Fibroblast of mammary gland (primary cell): Measurements from ENCODE around the gene PIK3IP1.
"Not testable (repeated sequence)": the region's sequence is repeated elsewhere in the genome, so short reads cannot be mapped to it uniquely, and the experiment has no call there.

Source experiments
- DNase-seq: peaks from one replicate; pipeline ENCODE4 v3.0.0-alpha.2; 2010; ENCODE audit warnings: low read depth
- H3K4me3 ChIP-seq: 2 replicates; pipeline ENCODE4 v1.5.1; 2011; ENCODE audit warnings: low read depth, mild to moderate bottlenecking, low read length, moderate library complexity; ENCODE audit not compliant: control insufficient read depth
- TF ChIP-seq, protein P1 (sequence below): conservative IDR thresholded peaks from 2 replicates; pipeline ENCODE4 v1.5.1; 2011; ENCODE audit warnings: low read depth, low read length, inconsistent platforms; ENCODE audit not compliant: control insufficient read depth, insufficient read depth

Gene PIK3IP1

DNA sequence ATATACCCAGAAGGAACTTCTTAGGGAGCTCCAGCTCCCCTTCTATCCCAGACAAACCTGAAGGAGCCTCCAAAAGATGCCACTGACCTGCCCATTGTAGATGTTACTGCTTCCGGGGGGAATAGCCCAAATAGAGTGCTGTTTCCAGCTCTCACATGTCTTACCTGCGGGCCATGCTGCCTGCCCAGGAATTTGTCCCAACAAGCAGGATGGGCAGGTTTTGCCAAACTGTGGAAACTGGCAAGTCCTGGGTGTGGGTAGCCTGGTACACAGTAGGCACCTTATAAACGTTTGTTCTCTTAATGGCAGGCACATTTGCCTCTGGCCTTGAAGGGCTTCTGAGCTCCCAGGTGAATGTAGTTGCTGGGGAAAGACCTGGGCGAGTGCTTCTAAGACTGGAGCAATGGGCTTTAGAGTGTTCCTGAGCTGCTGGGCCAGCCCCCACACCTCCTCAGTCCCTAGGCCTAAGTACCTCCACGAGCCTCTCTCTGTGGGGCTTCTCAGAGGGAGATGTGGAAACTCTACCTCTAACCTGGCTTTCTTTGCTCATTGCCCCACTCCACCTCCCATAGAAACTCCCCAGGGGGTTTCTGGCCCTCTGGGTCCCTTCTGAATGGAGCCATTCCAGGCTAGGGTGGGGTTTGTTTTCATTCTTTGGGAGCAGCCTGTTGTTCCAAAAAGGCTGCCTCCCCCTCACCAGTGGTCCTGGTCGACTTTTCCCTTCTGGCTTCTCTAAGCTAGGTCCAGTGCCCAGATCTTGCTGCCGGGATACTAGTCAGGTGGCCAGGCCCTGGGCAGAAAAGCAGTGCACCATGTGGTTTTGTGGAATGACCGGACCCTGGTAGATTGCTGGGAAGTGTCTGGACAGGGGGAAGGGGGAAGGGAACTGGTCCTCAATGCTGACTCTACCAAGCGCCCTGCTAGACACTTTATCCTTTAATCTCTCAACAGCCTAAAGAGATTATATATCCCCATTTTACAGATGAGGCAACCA is 43.0 kb downstream of the PIK3IP1 start:
- H3K4me3 ChIP-seq = peak overlapping the region; percentile 68
- DNase-seq = no peak
- TF ChIP-seq, protein P1, sequence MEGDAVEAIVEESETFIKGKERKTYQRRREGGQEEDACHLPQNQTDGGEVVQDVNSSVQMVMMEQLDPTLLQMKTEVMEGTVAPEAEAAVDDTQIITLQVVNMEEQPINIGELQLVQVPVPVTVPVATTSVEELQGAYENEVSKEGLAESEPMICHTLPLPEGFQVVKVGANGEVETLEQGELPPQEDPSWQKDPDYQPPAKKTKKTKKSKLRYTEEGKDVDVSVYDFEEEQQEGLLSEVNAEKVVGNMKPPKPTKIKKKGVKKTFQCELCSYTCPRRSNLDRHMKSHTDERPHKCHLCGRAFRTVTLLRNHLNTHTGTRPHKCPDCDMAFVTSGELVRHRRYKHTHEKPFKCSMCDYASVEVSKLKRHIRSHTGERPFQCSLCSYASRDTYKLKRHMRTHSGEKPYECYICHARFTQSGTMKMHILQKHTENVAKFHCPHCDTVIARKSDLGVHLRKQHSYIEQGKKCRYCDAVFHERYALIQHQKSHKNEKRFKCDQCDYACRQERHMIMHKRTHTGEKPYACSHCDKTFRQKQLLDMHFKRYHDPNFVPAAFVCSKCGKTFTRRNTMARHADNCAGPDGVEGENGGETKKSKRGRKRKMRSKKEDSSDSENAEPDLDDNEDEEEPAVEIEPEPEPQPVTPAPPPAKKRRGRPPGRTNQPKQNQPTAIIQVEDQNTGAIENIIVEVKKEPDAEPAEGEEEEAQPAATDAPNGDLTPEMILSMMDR = no peak

DNA sequence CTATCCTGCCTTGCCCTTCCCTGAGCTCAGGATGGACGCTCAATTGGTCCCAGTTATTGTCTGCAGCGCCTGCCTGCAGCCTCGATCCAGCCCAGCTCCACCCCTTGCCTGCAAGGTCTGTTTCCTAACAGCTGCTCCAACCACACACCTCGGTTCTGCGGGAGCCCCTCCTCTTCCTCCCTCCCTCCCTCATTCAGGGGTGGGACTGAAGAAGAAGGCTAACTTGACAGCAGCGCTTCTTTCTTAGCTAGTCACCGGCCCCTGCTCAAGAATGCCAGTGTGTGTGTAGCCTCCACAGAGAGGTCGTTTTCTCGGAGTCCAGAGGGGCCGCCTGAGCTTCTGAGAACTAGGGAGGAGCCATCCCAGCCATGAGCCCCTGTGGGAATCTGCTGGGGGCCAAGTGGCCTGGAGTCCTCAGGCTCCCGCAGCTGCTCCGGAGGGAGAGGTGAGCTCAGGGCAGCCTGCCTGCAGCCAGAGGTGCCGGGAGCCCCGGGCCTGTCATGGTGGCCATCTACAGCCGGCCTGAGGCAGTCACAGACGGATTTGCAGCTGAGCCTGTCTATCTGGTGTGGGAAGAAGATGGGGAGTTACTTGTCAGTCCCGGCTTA is 44.0 kb downstream of the PIK3IP1 start:
- DNase-seq = peak; percentile 88
- TF ChIP-seq, protein P1 = no peak
- H3K4me3 ChIP-seq = peak overlapping the region; percentile 68

DNA sequence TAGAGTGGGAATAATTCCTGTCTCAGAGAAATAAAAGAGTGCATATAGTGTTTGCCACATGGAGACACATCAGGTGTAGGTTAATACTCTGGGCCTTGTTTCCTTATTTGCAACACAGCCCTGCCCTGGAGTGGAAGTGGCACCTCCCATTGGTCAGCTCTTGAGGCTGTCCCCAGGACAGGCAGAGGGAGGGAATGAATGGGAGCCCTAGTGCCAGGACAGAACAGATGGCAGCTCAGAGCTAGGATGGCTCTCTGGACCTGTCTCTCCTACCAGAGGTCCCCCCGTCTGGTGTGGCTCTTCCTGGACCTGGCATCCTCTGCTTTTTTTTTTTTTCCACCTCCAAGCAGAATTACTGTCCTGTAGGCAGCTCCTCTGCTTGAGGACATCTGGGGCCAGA is 44.6 kb downstream of the PIK3IP1 start:
- TF ChIP-seq, protein P1 = no peak
- peak overlapping the region; percentile 68 for H3K4me3 ChIP-seq
- DNase-seq = no peak

DNA sequence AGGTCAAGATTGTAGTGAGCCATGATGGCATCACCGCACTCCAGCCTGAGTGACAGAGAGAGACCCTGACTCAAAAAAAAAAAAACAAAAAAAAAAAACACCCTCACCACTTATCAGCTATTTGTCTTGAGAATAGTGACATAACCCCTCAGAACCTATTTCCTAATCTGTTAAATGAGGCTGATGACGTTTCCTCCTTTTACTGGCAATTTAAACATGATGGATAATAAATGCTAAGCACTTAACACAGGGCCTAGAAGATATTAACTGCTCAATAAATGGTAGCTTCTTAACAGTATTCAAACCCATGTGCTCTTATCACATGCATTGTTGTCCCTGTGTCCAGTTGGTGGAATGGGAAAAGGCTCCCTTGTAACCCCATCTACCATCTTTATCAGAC is 45.6 kb downstream of the PIK3IP1 start:
- no peak for DNase-seq
- no peak overlapping the region for H3K4me3 ChIP-seq
- TF ChIP-seq, protein P1 = no peak

DNA sequence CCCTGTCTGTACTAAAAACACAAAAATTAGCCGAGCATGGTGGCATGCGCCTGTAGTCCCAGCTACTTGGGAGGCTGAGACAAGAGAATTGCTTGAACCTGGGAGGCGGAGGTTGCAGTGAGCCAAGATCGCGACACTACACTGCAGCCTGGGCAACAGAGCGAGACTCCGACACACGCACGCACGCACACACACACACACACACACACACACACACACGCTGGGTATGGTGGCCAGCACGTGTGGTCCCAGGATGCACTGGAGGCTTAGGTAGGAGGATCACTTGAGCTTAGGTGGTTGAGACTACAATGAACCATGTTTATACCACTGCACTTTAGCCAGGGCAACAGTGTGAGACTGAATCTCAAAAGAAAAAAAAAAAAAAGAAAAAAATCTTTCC is 46.3 kb downstream of the PIK3IP1 start:
- H3K4me3 ChIP-seq, DNase-seq: not testable (repeated sequence)

DNA sequence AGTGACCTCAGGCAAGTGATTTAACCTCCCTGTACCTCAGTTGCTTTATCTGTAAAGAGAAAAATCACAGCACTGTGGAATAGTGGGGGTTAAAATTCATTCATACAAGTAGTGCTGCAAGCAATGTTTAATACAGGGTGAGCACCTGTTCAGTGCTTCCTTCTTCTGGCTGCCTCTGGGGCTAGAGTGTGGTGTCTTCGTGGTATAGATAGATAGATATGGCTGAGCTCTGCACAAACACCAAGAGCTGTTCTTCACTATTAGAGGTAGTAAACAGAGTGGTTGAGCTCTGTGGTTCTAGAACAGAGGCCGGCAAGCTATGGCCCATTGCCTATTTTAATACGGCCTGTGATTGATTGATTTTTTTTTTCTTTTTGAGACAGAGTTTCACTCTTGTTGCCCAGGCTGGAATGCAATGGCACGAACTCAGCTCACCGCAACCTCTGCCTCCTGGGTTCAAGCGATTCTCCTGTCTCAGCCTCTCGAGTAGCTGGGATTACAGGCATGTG is 47.3 kb downstream of the PIK3IP1 start:
- DNase-seq = no peak
- H3K4me3 ChIP-seq = no peak overlapping the region
- TF ChIP-seq, protein P1 = no peak

DNA sequence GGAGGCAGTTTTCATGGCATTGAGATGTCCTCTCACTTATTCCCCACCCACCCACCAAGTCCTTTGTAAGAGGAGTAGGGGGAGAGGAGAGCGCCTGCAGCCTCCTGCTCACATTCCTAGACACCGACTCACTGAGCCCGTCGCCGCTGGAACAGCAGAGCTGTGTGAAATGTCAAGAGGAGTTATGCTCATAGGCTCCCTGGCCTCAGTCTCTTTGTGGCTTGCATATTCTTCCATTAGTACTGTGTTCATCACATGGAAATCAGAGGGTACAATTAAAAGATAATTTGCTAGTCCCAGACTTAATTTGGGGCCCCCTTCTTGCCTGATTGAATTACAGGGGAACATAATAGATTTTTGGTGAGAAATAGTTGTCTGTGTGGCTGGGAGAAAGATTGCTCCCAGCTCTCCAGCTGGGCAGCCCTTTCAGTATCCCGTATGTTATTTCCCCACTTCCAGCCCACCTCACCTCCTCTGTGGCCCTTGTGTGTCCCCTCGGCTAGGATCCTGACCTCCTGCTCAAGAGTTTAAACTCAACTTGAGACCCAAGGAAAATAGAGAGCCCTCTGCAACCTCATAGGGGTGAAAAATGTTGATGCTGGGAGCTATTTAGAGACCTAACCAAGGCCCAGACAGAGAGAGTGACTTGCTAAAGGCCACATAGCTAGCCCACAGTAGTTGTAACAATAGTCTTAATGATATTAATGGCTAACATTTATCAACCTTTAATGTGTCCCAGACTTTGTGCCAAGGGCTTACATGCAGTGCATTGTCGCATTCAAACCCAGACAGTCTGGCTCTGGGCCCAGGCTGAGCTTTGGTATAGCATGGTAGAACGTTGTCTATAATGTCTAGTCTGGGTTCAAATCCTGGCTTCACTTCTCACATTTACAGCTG is 48.0 kb downstream of the PIK3IP1 start:
- no peak overlapping the region for H3K4me3 ChIP-seq
- TF ChIP-seq, protein P1 = no peak
- peak; percentile 61 for DNase-seq
